PC-3 (cell line): ENCODE measurements around the gene SEMA3B. TPM values are rescaled to one million over a fixed set of nuclear protein-coding genes. Genes with fewer than 3 reads are reported as not detected.
"Not testable (repeated sequence)": the region's sequence is repeated elsewhere in the genome, so short reads cannot be mapped to it uniquely, and the experiment has no call there.

ENCODE experiments used
- ATAC-seq: fragments of 200-7000 bp; cut with Tn5 transposase; 2 replicates; pipeline ENCODE4 v1.9.1; 2020; ENCODE audit warnings: mild to moderate bottlenecking, moderate library complexity
- BruUV-seq: library from RNA; stranded (reverse); fragments of 400-500 nt; replicated peaks from 2 replicates; lab custom pipeline; 2021; lab: Mats Ljungman, UMichigan
- CTCF ChIA-PET: fragments of 300-600 bp; sonication (Branson Sonifier 250); formaldehyde crosslinking; loops from one replicate; lab custom pipeline; 2022; ENCODE audit warnings: antibody characterized with exemption; lab: Charles Lee
- POLR2A ChIA-PET: fragments of 300-600 bp; sonication (Branson Sonifier 250); formaldehyde crosslinking; loops from one replicate; lab custom pipeline; 2022; ENCODE audit warnings: antibody characterized with exemption; ENCODE audit not compliant: unreplicated experiment; lab: Charles Lee
- DNase-seq: peaks from one replicate; pipeline ENCODE4 v3.0.0-alpha.2; 2015
- H2AFZ ChIP-seq: fragments of 300-600 bp; sonication (generic); 2 replicates; pipeline ENCODE4 v1.6.0; 2016; ENCODE audit warnings: antibody characterized with exemption, low read length
- H3F3A ChIP-seq: fragments of 300-600 bp; sonication (generic); one replicate; pipeline ENCODE4 v1.6.0; 2017; ENCODE audit warnings: antibody characterized with exemption, low read length, control low read depth, mild to moderate bottlenecking; ENCODE audit not compliant: unreplicated experiment
- H3K27ac ChIP-seq: fragments of 300-600 bp; sonication (generic); 2 replicates; pipeline ENCODE4 v1.5.1; 2016; ENCODE audit warnings: mild to moderate bottlenecking, low read length
- H3K27me3 ChIP-seq: fragments of 300-600 bp; sonication (generic); 2 replicates; pipeline ENCODE4 v1.6.1; 2016; ENCODE audit warnings: low read length, mixed read lengths
- H3K36me3 ChIP-seq: fragments of 300-600 bp; sonication (generic); 2 replicates; pipeline ENCODE4 v1.6.1; 2016; ENCODE audit warnings: low read depth, mixed run types, low read length, mixed read lengths
- H3K4me1 ChIP-seq: fragments of 300-600 bp; sonication (generic); 2 replicates; pipeline ENCODE4 v1.5.1; 2016; ENCODE audit warnings: low read length; ENCODE audit not compliant: insufficient read depth
- H3K4me2 ChIP-seq: fragments of 300-600 bp; sonication (generic); 2 replicates; pipeline ENCODE4 v1.6.0; 2016; ENCODE audit warnings: low read length
- H3K4me3 ChIP-seq: fragments of 300-600 bp; sonication (generic); 2 replicates; pipeline ENCODE4 v1.5.1; 2016; ENCODE audit warnings: mild to moderate bottlenecking, low read length, mixed read lengths
- H3K79me2 ChIP-seq: fragments of 300-600 bp; sonication (generic); 2 replicates; pipeline ENCODE4 v1.6.1; 2017; ENCODE audit warnings: low read length, mixed read lengths
- H3K9ac ChIP-seq: fragments of 300-600 bp; sonication (generic); 2 replicates; pipeline ENCODE4 v1.6.0; 2016; ENCODE audit warnings: mild to moderate bottlenecking, low read length
- H3K9me2 ChIP-seq: fragments of 300-600 bp; sonication (generic); replicated peaks from 2 replicates; pipeline ENCODE4 v1.6.1; 2016; ENCODE audit warnings: mixed run types, low read length, mixed read lengths
- H3K9me3 ChIP-seq: fragments of 300-600 bp; sonication (generic); 2 replicates; pipeline ENCODE4 v1.6.1; 2016; ENCODE audit warnings: low read length, mixed read lengths
- H4K20me1 ChIP-seq: fragments of 300-600 bp; sonication (generic); 2 replicates; pipeline ENCODE4 v1.6.1; 2016; ENCODE audit warnings: low read length, mixed read lengths
- CTCF ChIP-seq: fragments of 300-600 bp; sonication (generic); conservative IDR thresholded peaks from 2 replicates; pipeline ENCODE4 v1.5.1; 2017; ENCODE audit warnings: antibody characterized with exemption, low read depth, mild to moderate bottlenecking, low read length
- EZH2 ChIP-seq: fragments of 300-600 bp; sonication (generic); IDR thresholded peaks from one replicate; pipeline ENCODE4 v1.6.1; 2017; ENCODE audit warnings: antibody characterized with exemption, mild to moderate bottlenecking, low read length; ENCODE audit not compliant: unreplicated experiment
- EZH2phosphoT487 ChIP-seq: fragments of 300-600 bp; sonication (generic); IDR thresholded peaks from 2 replicates; pipeline ENCODE4 v1.6.1; 2018; ENCODE audit warnings: mild to moderate bottlenecking, antibody characterized with exemption, low read length, borderline replicate concordance
- intact Hi-C: fragments of 100-400 bp; cut with micrococcal nuclease; formaldehyde crosslinking; loops from 2 replicates; pipeline ENCODE4 v1.9.0; 2023
- total RNA-seq: library from RNA; depleted of rRNA; stranded (reverse); fragments of >200 nt; gene quantifications from 2 replicates; pipeline ENCODE4 v1.2.3, GENCODE V29; 2014

SEMA3B gene
- total RNA-seq, 1 experiment from 2014 or later: 40.1 TPM

- Histone ChIP-seq H3K9ac (peak overlapping the region; percentile 60), H3K4me1 (peaks cover 47% of the 10 kb centered on the region), H3K9me3 (no peaks in the 10 kb centered on the region), H3F3A (no peaks in the 10 kb centered on the region), H4K20me1 (no peaks in the 10 kb centered on the region), H3K79me2 (0 out of 2 replicates have a peak, but pooled peaks cover 3% of the 10 kb centered on the region), H2AFZ (no peak overlapping the region), H3K36me3 (no peaks in the 10 kb centered on the region), H3K27ac (peak overlapping the region; percentile 75), H3K4me3 (peak overlapping the region; percentile 55; the same call in 1 of the 2 replicates), H3K4me2 (peak overlapping the region; percentile 83), H3K9me2 (no peaks in the 10 kb centered on the region), H3K27me3 (no peaks in the 10 kb centered on the region)
- no peak for TF ChIP-seq CTCF
- no peak for TF ChIP-seq EZH2
- TF ChIP-seq EZH2phosphoT487: no peak
- BruUV-seq: no TSS peak
- CTCF ChIA-PET: interaction anchor here (0.6 kb wide), 1 partner anchor 66 kb away, joined by 3 read pairs; no protein-coding TSS in a partner anchor
- POLR2A ChIA-PET: no interaction called here
- ATAC-seq (no peak), DNase-seq (no peak)
- intact Hi-C loops: no loop called here
These were observed 1.7 kb downstream of the SEMA3B start for GRCh38 chr3:50270422-50271224.

GRCh38 chr3:50271314-50271936, 2.5 kb downstream of the SEMA3B start:
- H3K27ac ChIP-seq: no peak overlapping the region
- H4K20me1 ChIP-seq: no peaks in the 10 kb centered on the region
- H3K4me1 ChIP-seq: peaks cover 45% of the 10 kb centered on the region
- H3K4me3 ChIP-seq: no peak overlapping the region
- ATAC-seq: no peak
- H3K9me2 ChIP-seq: no peaks in the 10 kb centered on the region
- no peak for TF ChIP-seq EZH2
- no peak for TF ChIP-seq CTCF
- no peak for TF ChIP-seq EZH2phosphoT487
- no peaks in the 10 kb centered on the region for H3K36me3 ChIP-seq
- H3K9me3 ChIP-seq: no peaks in the 10 kb centered on the region
- intact Hi-C loops: no loop called here
- BruUV-seq: no TSS peak
- H3K9ac ChIP-seq: no peak overlapping the region
- ChIA-PET CTCF (interaction anchor here (0.6 kb wide), 1 partner anchor 65 kb away, joined by 3 read pairs; no protein-coding TSS in a partner anchor), POLR2A (no interaction called here)
- H3F3A ChIP-seq: no peaks in the 10 kb centered on the region
- 0 out of 2 replicates have a peak, but pooled peaks cover 3% of the 10 kb centered on the region for H3K79me2 ChIP-seq
- no peak for DNase-seq
- H3K4me2 ChIP-seq: no peak overlapping the region
- no peaks in the 10 kb centered on the region for H3K27me3 ChIP-seq
- no peak overlapping the region for H2AFZ ChIP-seq

GRCh38 chr3:50272538-50272910, 3.6 kb downstream of the SEMA3B start:
- CTCF ChIA-PET, H3K9me3 ChIP-seq, H4K20me1 ChIP-seq, ATAC-seq, intact Hi-C loops, DNase-seq, H3K4me3 ChIP-seq, H3K27me3 ChIP-seq, H3F3A ChIP-seq, H3K9me2 ChIP-seq, H3K27ac ChIP-seq, H2AFZ ChIP-seq, H3K79me2 ChIP-seq, H3K9ac ChIP-seq, POLR2A ChIA-PET, H3K36me3 ChIP-seq, BruUV-seq: not testable (repeated sequence)
- Histone ChIP-seq H3K4me2 (peak overlapping the region; percentile 86), H3K4me1 (peaks cover 40% of the 10 kb centered on the region)
